Measurements from ENCODE around the gene TAF1D.

DNA sequence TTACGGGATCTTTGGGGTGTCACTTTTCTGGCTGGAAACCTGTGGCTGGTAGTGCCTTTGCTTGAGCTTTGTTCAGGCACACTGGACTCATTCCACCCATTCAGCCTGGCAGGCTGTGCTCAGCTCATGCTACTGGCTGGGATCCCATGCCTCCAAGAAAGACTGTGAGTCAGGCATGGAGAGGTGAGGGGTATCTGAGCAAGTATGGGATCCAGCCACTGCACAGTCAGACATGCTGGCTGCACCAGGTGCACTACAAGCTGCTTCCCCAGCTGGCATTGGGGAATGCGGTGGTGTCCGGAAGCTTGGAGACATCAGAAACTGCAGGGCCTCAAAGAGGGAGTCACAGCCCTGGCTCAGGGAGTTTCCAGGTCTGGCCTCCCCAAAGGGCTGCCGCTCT, 30.8 kb upstream of the TAF1D start:
- TF ChIP-seq, protein P1, sequence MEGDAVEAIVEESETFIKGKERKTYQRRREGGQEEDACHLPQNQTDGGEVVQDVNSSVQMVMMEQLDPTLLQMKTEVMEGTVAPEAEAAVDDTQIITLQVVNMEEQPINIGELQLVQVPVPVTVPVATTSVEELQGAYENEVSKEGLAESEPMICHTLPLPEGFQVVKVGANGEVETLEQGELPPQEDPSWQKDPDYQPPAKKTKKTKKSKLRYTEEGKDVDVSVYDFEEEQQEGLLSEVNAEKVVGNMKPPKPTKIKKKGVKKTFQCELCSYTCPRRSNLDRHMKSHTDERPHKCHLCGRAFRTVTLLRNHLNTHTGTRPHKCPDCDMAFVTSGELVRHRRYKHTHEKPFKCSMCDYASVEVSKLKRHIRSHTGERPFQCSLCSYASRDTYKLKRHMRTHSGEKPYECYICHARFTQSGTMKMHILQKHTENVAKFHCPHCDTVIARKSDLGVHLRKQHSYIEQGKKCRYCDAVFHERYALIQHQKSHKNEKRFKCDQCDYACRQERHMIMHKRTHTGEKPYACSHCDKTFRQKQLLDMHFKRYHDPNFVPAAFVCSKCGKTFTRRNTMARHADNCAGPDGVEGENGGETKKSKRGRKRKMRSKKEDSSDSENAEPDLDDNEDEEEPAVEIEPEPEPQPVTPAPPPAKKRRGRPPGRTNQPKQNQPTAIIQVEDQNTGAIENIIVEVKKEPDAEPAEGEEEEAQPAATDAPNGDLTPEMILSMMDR (IDR thresholded peaks at IDR 0.05; ENCODE audit: insufficient read depth, low read length, poor library complexity, severe bottlenecking) = no peak
- TF ChIP-seq EZH2phosphoT487 (conservative IDR thresholded peaks at IDR 0.05; ENCODE audit: low read length) = no peak
